ENCODE results near the gene NUP153.

Gene NUP153

DNA sequence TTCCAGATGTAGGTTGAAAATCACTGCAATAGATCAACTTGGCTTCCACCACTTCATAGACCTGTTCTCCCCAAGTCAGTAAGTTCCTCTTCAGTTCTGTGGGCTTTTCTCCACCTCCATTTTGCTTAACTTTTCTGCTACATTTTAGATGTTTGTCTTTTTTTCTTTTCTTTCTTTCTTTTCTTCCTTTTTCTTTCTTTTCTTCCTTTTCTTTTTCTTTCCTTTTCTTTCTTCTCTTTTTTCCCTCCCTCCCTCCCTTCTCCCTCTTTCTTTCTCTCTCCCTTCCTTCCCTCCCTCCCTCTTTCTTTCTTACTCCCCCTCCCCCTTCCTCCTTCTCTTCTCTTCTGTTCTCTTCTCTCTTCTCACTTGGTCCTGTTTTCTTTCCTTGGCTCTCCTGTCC lies 113.5 kb downstream of the NUP153 start:
- H3K4me3 ChIP-seq (ENCODE audit: low read length, poor library complexity, severe bottlenecking), result no peak overlapping the region
- no peaks in the 10 kb centered on the region for H4K20me1 ChIP-seq (ENCODE audit: insufficient read depth, low read length, poor library complexity, severe bottlenecking)
- H3K9me3 ChIP-seq (ENCODE audit: insufficient read depth, low read depth, low read length), result no peaks in the 10 kb centered on the region
- H2AFZ ChIP-seq (ENCODE audit: low read length), result no peak overlapping the region
- H3K79me2 ChIP-seq (ENCODE audit: insufficient read depth, low read length), result no peaks in the 10 kb centered on the region
- no peak for TF ChIP-seq EZH2phosphoT487 (IDR thresholded peaks at IDR 0.05; ENCODE audit: borderline replicate concordance)
- TF ChIP-seq, protein P1, sequence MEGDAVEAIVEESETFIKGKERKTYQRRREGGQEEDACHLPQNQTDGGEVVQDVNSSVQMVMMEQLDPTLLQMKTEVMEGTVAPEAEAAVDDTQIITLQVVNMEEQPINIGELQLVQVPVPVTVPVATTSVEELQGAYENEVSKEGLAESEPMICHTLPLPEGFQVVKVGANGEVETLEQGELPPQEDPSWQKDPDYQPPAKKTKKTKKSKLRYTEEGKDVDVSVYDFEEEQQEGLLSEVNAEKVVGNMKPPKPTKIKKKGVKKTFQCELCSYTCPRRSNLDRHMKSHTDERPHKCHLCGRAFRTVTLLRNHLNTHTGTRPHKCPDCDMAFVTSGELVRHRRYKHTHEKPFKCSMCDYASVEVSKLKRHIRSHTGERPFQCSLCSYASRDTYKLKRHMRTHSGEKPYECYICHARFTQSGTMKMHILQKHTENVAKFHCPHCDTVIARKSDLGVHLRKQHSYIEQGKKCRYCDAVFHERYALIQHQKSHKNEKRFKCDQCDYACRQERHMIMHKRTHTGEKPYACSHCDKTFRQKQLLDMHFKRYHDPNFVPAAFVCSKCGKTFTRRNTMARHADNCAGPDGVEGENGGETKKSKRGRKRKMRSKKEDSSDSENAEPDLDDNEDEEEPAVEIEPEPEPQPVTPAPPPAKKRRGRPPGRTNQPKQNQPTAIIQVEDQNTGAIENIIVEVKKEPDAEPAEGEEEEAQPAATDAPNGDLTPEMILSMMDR (conservative IDR thresholded peaks at IDR 0.05; ENCODE audit: low read length), result no peak
- H3F3A ChIP-seq (ENCODE audit: low read depth), result no peaks in the 10 kb centered on the region
- no peaks in the 10 kb centered on the region for H3K4me1 ChIP-seq (ENCODE audit: insufficient read depth, low read length, poor library complexity, severe bottlenecking)
- H3K9ac ChIP-seq (ENCODE audit: low read depth, low read length, poor library complexity, severe bottlenecking), result no peak overlapping the region
- no peaks in the 10 kb centered on the region for H3K9me2 ChIP-seq (replicated peaks; ENCODE audit: low read depth, low read length)
- H3K36me3 ChIP-seq (ENCODE audit: insufficient read depth, low read length), result no peaks in the 10 kb centered on the region
- no peak overlapping the region for H3K4me2 ChIP-seq (ENCODE audit: low read depth, low read length, poor library complexity, severe bottlenecking)
- no peaks in the 10 kb centered on the region for H3K27me3 ChIP-seq (ENCODE audit: insufficient read depth, low read length, poor library complexity, severe bottlenecking)

DNA sequence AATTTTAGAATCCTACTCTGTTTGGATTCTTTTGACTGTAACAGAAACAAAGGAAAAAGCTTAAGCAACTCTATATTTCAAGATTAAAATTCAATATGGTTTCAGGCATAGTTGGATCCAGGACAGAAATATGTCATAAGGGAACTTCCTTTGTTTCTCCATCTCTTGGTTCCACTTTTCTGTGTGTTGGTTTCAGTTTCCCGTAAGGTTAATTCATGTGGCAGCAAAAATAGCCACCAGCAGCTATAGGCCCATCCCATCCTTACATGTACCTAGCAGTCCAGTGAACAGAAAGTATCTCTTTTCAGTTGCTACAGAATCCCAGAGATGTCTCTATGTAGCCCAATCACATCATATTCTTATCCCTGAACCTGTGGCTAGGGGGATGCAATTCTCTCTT lies 115.4 kb downstream of the NUP153 start:
- Histone ChIP-seq H3K4me3 (ENCODE audit: low read length, poor library complexity, severe bottlenecking) (no peak overlapping the region), H3K4me2 (ENCODE audit: low read depth, low read length, poor library complexity, severe bottlenecking) (no peak overlapping the region), H3K79me2 (ENCODE audit: insufficient read depth, low read length) (no peaks in the 10 kb centered on the region), H3K4me1 (ENCODE audit: insufficient read depth, low read length, poor library complexity, severe bottlenecking) (no peaks in the 10 kb centered on the region), H3K36me3 (ENCODE audit: insufficient read depth, low read length) (no peaks in the 10 kb centered on the region), H3K9ac (ENCODE audit: low read depth, low read length, poor library complexity, severe bottlenecking) (no peak overlapping the region), H3K9me3 (ENCODE audit: insufficient read depth, low read depth, low read length) (no peaks in the 10 kb centered on the region), H4K20me1 (ENCODE audit: insufficient read depth, low read length, poor library complexity, severe bottlenecking) (no peaks in the 10 kb centered on the region), H3K27me3 (ENCODE audit: insufficient read depth, low read length, poor library complexity, severe bottlenecking) (no peaks in the 10 kb centered on the region), H2AFZ (ENCODE audit: low read length) (no peak overlapping the region), H3F3A (ENCODE audit: low read depth) (no peaks in the 10 kb centered on the region), H3K9me2 (replicated peaks; ENCODE audit: low read depth, low read length) (no peaks in the 10 kb centered on the region)
- no peak for TF ChIP-seq EZH2phosphoT487 (IDR thresholded peaks at IDR 0.05; ENCODE audit: borderline replicate concordance)
- TF ChIP-seq, protein P1 (conservative IDR thresholded peaks at IDR 0.05; ENCODE audit: low read length), result no peak

DNA sequence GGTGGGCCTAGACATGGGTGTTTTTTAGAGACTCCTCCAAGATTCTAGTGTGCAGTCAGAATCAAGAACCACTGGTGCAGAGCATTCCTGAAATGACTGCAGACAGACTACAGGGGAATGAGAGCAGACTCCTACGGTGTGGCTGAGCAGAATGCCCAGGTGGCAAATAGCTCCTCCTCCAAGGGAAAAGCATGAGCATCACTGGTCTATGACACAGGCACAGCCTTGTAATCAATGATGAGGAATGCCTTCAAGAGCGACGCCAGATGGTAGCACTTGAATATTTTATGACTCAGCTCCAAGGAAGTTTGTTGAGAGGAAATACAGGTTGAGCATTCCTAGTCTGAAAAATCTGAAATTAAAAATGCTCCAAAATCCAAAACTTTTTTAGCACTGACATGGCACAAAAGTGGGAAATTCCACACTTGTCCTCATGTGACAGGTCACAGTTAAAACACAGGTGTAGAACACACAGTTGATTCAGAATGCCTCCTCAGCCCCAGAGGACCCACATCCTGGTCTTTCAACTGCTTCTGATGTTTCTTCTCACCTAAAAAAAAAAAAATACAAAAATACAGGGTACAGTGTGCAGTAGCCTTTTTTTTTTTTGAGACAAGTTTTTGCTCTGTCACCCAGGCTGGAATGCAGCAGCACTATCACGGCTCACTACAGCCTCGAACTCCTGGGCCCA lies 117.2 kb downstream of the NUP153 start:
- Histone ChIP-seq H2AFZ (ENCODE audit: low read length) (no peak overlapping the region), H3K9me3 (ENCODE audit: insufficient read depth, low read depth, low read length) (no peaks in the 10 kb centered on the region), H3K79me2 (ENCODE audit: insufficient read depth, low read length) (no peaks in the 10 kb centered on the region), H3K9ac (ENCODE audit: low read depth, low read length, poor library complexity, severe bottlenecking) (no peak overlapping the region), H3K9me2 (replicated peaks; ENCODE audit: low read depth, low read length) (no peaks in the 10 kb centered on the region), H3F3A (ENCODE audit: low read depth) (no peaks in the 10 kb centered on the region), H3K4me1 (ENCODE audit: insufficient read depth, low read length, poor library complexity, severe bottlenecking) (no peaks in the 10 kb centered on the region), H3K4me2 (ENCODE audit: low read depth, low read length, poor library complexity, severe bottlenecking) (no peak overlapping the region), H3K27me3 (ENCODE audit: insufficient read depth, low read length, poor library complexity, severe bottlenecking) (no peaks in the 10 kb centered on the region), H3K4me3 (ENCODE audit: low read length, poor library complexity, severe bottlenecking) (no peak overlapping the region), H3K36me3 (ENCODE audit: insufficient read depth, low read length) (no peaks in the 10 kb centered on the region), H4K20me1 (ENCODE audit: insufficient read depth, low read length, poor library complexity, severe bottlenecking) (no peaks in the 10 kb centered on the region)
- TF ChIP-seq, protein P1 (conservative IDR thresholded peaks at IDR 0.05; ENCODE audit: low read length), result no peak
- no peak for TF ChIP-seq EZH2phosphoT487 (IDR thresholded peaks at IDR 0.05; ENCODE audit: borderline replicate concordance)
